Osteocyte (in vitro differentiated cells): ENCODE results near the gene MAPK8IP3. TPM values are rescaled to one million over a fixed set of nuclear protein-coding genes. Genes with fewer than 3 reads are reported as not detected.

Experiments
- DNase-seq: peaks from one replicate; pipeline ENCODE4 v3.0.0; 2021; ENCODE audit warnings: mixed read lengths; ENCODE audit not compliant: unreplicated experiment; ENCODE audit errors: extremely low spot score
- H3K27ac Mint-ChIP-seq: one replicate; pipeline ENCODE4 v1.8.0; 2021; ENCODE audit warnings: mild to moderate bottlenecking, mixed read lengths; ENCODE audit not compliant: unreplicated experiment
- H3K27me3 Mint-ChIP-seq: one replicate; pipeline ENCODE4 v1.8.0; 2021; ENCODE audit warnings: mixed read lengths; ENCODE audit not compliant: unreplicated experiment
- H3K36me3 Mint-ChIP-seq: one replicate; pipeline ENCODE4 v1.8.0; 2021; ENCODE audit warnings: mixed read lengths; ENCODE audit not compliant: unreplicated experiment
- H3K4me1 Mint-ChIP-seq: one replicate; pipeline ENCODE4 v1.8.0; 2021; ENCODE audit warnings: mixed read lengths; ENCODE audit not compliant: unreplicated experiment
- H3K4me3 Mint-ChIP-seq: one replicate; pipeline ENCODE4 v1.8.0; 2021; ENCODE audit warnings: mild to moderate bottlenecking, moderate library complexity, mixed read lengths; ENCODE audit not compliant: unreplicated experiment
- H3K9me3 Mint-ChIP-seq: one replicate; pipeline ENCODE4 v1.8.0; 2021; ENCODE audit warnings: mixed read lengths; ENCODE audit not compliant: unreplicated experiment
- CTCF ChIP-seq: fragments of 200-600 bp; sonication (generic); IDR thresholded peaks from 2 replicates; pipeline ENCODE4 v1.5.0; 2021; ENCODE audit warnings: antibody characterized with exemption, mild to moderate bottlenecking, moderate library complexity
- total RNA-seq: library from RNA; stranded (reverse); gene quantifications from 2 replicates; pipeline ENCODE4 v1.2.1, GENCODE V29; 2021

The MAPK8IP3 gene
- total RNA-seq, 1 donor from 2014 or later = 105 TPM

- Mint-ChIP-seq H3K4me3 (no peak overlapping the region), H3K9me3 (no peaks in the 10 kb centered on the region), H3K36me3 (peaks cover 5% of the 10 kb centered on the region), H3K27me3 (no peaks in the 10 kb centered on the region), H3K4me1 (peaks cover 13% of the 10 kb centered on the region), H3K27ac (no peak overlapping the region)
- no peak for TF ChIP-seq CTCF
- no peak for DNase-seq
Measured at GRCh38 chr16:1787322-1788094, 81.5 kb downstream of the MAPK8IP3 start.

- H3K4me1 Mint-ChIP-seq = peaks cover 11% of the 10 kb centered on the region
- H3K4me3 Mint-ChIP-seq = no peak overlapping the region
- DNase-seq = no peak
- no peak overlapping the region for H3K27ac Mint-ChIP-seq
- H3K36me3 Mint-ChIP-seq = peaks cover 5% of the 10 kb centered on the region
- H3K27me3 Mint-ChIP-seq = no peaks in the 10 kb centered on the region
- no peaks in the 10 kb centered on the region for H3K9me3 Mint-ChIP-seq
- TF ChIP-seq CTCF = no peak
Measured at GRCh38 chr16:1788095-1788707, 82.2 kb downstream of the MAPK8IP3 start.

- no peak overlapping the region for H3K4me3 Mint-ChIP-seq
- no peak overlapping the region for H3K27ac Mint-ChIP-seq
- H3K36me3 Mint-ChIP-seq = peaks cover 5% of the 10 kb centered on the region
- TF ChIP-seq CTCF = no peak
- H3K9me3 Mint-ChIP-seq = no peaks in the 10 kb centered on the region
- DNase-seq = no peak
- peaks cover 6% of the 10 kb centered on the region for H3K4me1 Mint-ChIP-seq
- no peaks in the 10 kb centered on the region for H3K27me3 Mint-ChIP-seq
Measured at GRCh38 chr16:1788708-1789100, 82.7 kb downstream of the MAPK8IP3 start.

- TF ChIP-seq CTCF = no peak
- Mint-ChIP-seq H3K4me3 (no peak overlapping the region), H3K27me3 (no peaks in the 10 kb centered on the region), H3K9me3 (no peaks in the 10 kb centered on the region), H3K4me1 (peaks cover 3% of the 10 kb centered on the region), H3K27ac (no peak overlapping the region), H3K36me3 (peaks cover 5% of the 10 kb centered on the region)
- no peak for DNase-seq
Measured at GRCh38 chr16:1789643-1790045, 83.6 kb downstream of the MAPK8IP3 start.

- Mint-ChIP-seq H3K27ac (no peak overlapping the region), H3K4me1 (no peaks in the 10 kb centered on the region), H3K9me3 (no peaks in the 10 kb centered on the region), H3K36me3 (peaks cover 5% of the 10 kb centered on the region), H3K4me3 (no peak overlapping the region), H3K27me3 (no peaks in the 10 kb centered on the region)
- no peak for TF ChIP-seq CTCF
- DNase-seq = no peak
Measured at GRCh38 chr16:1790261-1790610, 84.2 kb downstream of the MAPK8IP3 start.
